OCI-LY3 (cell line): ENCODE data around the gene CDH23.

ENCODE experiments used
- CTCF ChIP-seq: fragments of 200-600, 300-600 bp; sonication (generic); IDR thresholded peaks from 2 replicates; pipeline ENCODE4 v1.5.1; 2014; ENCODE audit warnings: antibody characterized with exemption, low read length, low read depth
- EZH2phosphoT487 ChIP-seq: fragments of 200-600 bp; shearing (Covaris generic); IDR thresholded peaks from 2 replicates; pipeline ENCODE4 v1.6.1; 2018; ENCODE audit warnings: antibody characterized with exemption, mixed run types, low read depth

- TF ChIP-seq CTCF (no peak), EZH2phosphoT487 (no peak)
Observed at GRCh38 chr10:71512312-71512711, 115.6 kb downstream of the CDH23 start.
